HCT116 (cell line): Measurements from ENCODE around the gene MMP10. TPM values are rescaled to one million over a fixed set of nuclear protein-coding genes. Genes with fewer than 3 reads are reported as not detected.

Experiments
- ATAC-seq: fragments of 200-7000 bp; cut with Tn5 transposase; 2 replicates; pipeline ENCODE4 v1.9.1; 2020; ENCODE audit warnings: mild to moderate bottlenecking, moderate library complexity
- BruUV-seq: library from RNA; stranded (reverse); fragments of 400-500 nt; replicated peaks from 2 replicates; lab custom pipeline; 2021; lab: Mats Ljungman, UMichigan
- CTCF ChIA-PET: fragments of 300-600 bp; sonication (Branson Sonifier 250); formaldehyde crosslinking; loops from one replicate; lab custom pipeline; 2021; ENCODE audit warnings: antibody characterized with exemption; lab: Charles Lee
- POLR2A ChIA-PET: fragments of 300-600, 350-600 bp; sonication (Branson Sonifier 250); formaldehyde crosslinking; loops from one replicate; lab custom pipeline; 2021; ENCODE audit warnings: antibody characterized with exemption; lab: Charles Lee
- RAD21 ChIA-PET, 2 experiments: fragments of 300-600 bp; sonication (Branson Sonifier 250); formaldehyde crosslinking; loops; one replicate each; lab custom pipeline; 2023; ENCODE audit warnings: low total read pairs in 2 of 2; ENCODE audit not compliant: uncharacterized antibody in 2 of 2, unreplicated experiment in 2 of 2, low non-redundant PET in 1 of 2; lab: Charles Lee
- DNase-seq: peaks from one replicate; pipeline ENCODE4 v3.0.0-alpha.2; 2010; ENCODE audit warnings: low read depth, low spot score
- H2AFZ ChIP-seq: fragments of 200-600 bp; shearing (Covaris generic), sonication (generic); 2 replicates; pipeline ENCODE4 v1.6.1; 2017; ENCODE audit warnings: low read depth, mixed run types, mixed read lengths, antibody characterized with exemption, low read length; ENCODE audit not compliant: poor library complexity, severe bottlenecking
- H3K27ac ChIP-seq: 2 replicates; pipeline ENCODE4 v1.5.1; 2012; ENCODE audit warnings: low read depth, low read length
- H3K27me3 ChIP-seq: fragments of 200-600 bp; sonication (generic); 2 replicates; pipeline ENCODE4 v1.6.1; 2016; ENCODE audit warnings: mixed run types, low read length, mixed read lengths; ENCODE audit not compliant: insufficient read depth
- H3K36me3 ChIP-seq, 2 experiments: fragments of 200-500 bp in 1 of 2; fragments of 200-600 bp in 1 of 2; sonication (Bioruptor generic) in 1 of 2; sonication (generic) in 1 of 2; 2 replicates each; pipeline versions ENCODE4 v1.5.1 to v1.6.1; 2014 to 2016; ENCODE audit warnings: low read length in 2 of 2, inconsistent platforms in 1 of 2, mixed read lengths in 1 of 2, mixed run types in 1 of 2; ENCODE audit not compliant: insufficient read depth in 2 of 2, control insufficient read depth in 1 of 2
- H3K4me1 ChIP-seq, 2 experiments: fragments of 200-600 bp in 1 of 2; sonication (generic) in 1 of 2; 2 replicates each; pipeline versions ENCODE4 v1.5.1 to v1.6.1; 2012 to 2017; ENCODE audit warnings: low read length in 2 of 2, inconsistent platforms in 1 of 2, mild to moderate bottlenecking in 1 of 2, mixed read lengths in 1 of 2, mixed run types in 1 of 2, moderate library complexity in 1 of 2; ENCODE audit not compliant: insufficient read depth in 2 of 2, control insufficient read depth in 1 of 2
- H3K4me2 ChIP-seq: fragments of 200-600 bp; sonication (generic); 2 replicates; pipeline ENCODE4 v1.6.1; 2017; ENCODE audit warnings: mixed run types, low read length, mixed read lengths
- H3K4me3 ChIP-seq, 2 experiments: fragments of 200-600 bp in 1 of 2; sonication (generic) in 1 of 2; replicated peaks in 1 of 2; 2 replicates each; pipeline ENCODE4 v1.5.1; 2011 to 2016; ENCODE audit warnings: low read length in 2 of 2, control low read depth in 1 of 2, low read depth in 1 of 2, mild to moderate bottlenecking in 1 of 2, mixed read lengths in 1 of 2, mixed run types in 1 of 2
- H3K79me2 ChIP-seq: fragments of 200-600 bp; sonication (generic); 2 replicates; pipeline ENCODE4 v1.6.1; 2017; ENCODE audit warnings: mild to moderate bottlenecking, mixed run types, low read length, moderate library complexity, mixed read lengths; ENCODE audit not compliant: insufficient read depth
- H3K9ac ChIP-seq: fragments of 200-600 bp; sonication (generic); 2 replicates; pipeline ENCODE4 v1.6.1; 2016; ENCODE audit warnings: low read length, mixed read lengths
- H3K9me2 ChIP-seq: fragments of 200-600 bp; sonication (generic), shearing (Covaris generic); 2 replicates; pipeline ENCODE4 v1.6.1; 2017; ENCODE audit warnings: mixed run types, mild to moderate bottlenecking, moderate library complexity; ENCODE audit not compliant: insufficient read depth
- H3K9me3 ChIP-seq, 2 experiments: fragments of 200-500 bp in 1 of 2; fragments of 200-600 bp in 1 of 2; sonication (Bioruptor generic) in 1 of 2; sonication (generic) in 1 of 2; 2 replicates each; pipeline ENCODE4 v1.6.1; 2014 to 2017; ENCODE audit warnings: low read length in 2 of 2, mixed read lengths in 2 of 2, inconsistent platforms in 1 of 2, low read depth in 1 of 2, mild to moderate bottlenecking in 1 of 2, mixed run types in 1 of 2, moderate library complexity in 1 of 2; ENCODE audit not compliant: control insufficient read depth in 1 of 2, insufficient read depth in 1 of 2
- H4K20me1 ChIP-seq: fragments of 200-600 bp; sonication (generic), shearing (Covaris generic); 2 replicates; pipeline ENCODE4 v1.6.1; 2017; ENCODE audit warnings: mixed run types, mild to moderate bottlenecking, moderate library complexity; ENCODE audit not compliant: insufficient read depth
- ATF3 ChIP-seq: IDR thresholded peaks from 2 replicates; pipeline ENCODE4 v1.6.1; 2012
- CBX3 ChIP-seq: IDR thresholded peaks from 2 replicates; pipeline ENCODE4 v1.6.1; 2012; ENCODE audit warnings: low read depth
- CEBPB ChIP-seq: IDR thresholded peaks from 2 replicates; pipeline ENCODE4 v1.6.1; 2012; ENCODE audit warnings: low read depth
- EZH2 ChIP-seq: fragments of 200-600 bp; sonication (generic); IDR thresholded peaks from 2 replicates; pipeline ENCODE4 v1.6.1; 2017; ENCODE audit warnings: antibody characterized with exemption, mixed run types
- EZH2phosphoT487 ChIP-seq: fragments of 200-600 bp; IDR thresholded peaks from 2 replicates; pipeline ENCODE4 v1.6.1; 2018; ENCODE audit warnings: antibody characterized with exemption, borderline replicate concordance
- FOSL1 ChIP-seq: IDR thresholded peaks from 2 replicates; pipeline ENCODE4 v1.6.1; 2012; ENCODE audit warnings: low read depth
- POLR2A ChIP-seq: IDR thresholded peaks from 2 replicates; pipeline ENCODE4 v1.7.0; 2011; ENCODE audit warnings: borderline replicate concordance; ENCODE audit not compliant: insufficient read depth, insufficient read length; ENCODE audit errors: extremely low read depth
- POLR2AphosphoS5 ChIP-seq: IDR thresholded peaks from 2 replicates; pipeline ENCODE4 v1.6.1; 2011; ENCODE audit warnings: mild to moderate bottlenecking, low read depth, low read length, moderate library complexity
- SIN3A ChIP-seq: IDR thresholded peaks from 2 replicates; pipeline ENCODE4 v1.6.1; 2012; ENCODE audit warnings: low read depth
- TCF7L2 ChIP-seq: IDR thresholded peaks from 2 replicates; pipeline ENCODE4 v1.7.0; 2011; ENCODE audit warnings: borderline replicate concordance, inconsistent platforms; ENCODE audit not compliant: insufficient read depth, insufficient read length; ENCODE audit errors: extremely low read depth
- ZFX ChIP-seq: fragments of 450-650 bp; IDR thresholded peaks from 2 replicates; pipeline ENCODE4 v1.6.1; 2017
- intact Hi-C: fragments of 100-400 bp; cut with micrococcal nuclease; formaldehyde crosslinking; loops from 2 replicates; pipeline ENCODE4 v1.10.0; 2022
- total RNA-seq: library from RNA; stranded (reverse); gene quantifications from one replicate; pipeline ENCODE4 v1.2.1, GENCODE V29; 2021; ENCODE audit not compliant: unreplicated experiment
- TF ChIP-seq, protein P1 (sequence below): IDR thresholded peaks from 2 replicates; pipeline ENCODE4 v1.6.1; 2012
- TF ChIP-seq, protein P2 (sequence below), 3 experiments: fragments of 200-600 bp in 1 of 3; sonication (generic) in 1 of 3; IDR thresholded peaks in 2 of 3; conservative IDR thresholded peaks in 1 of 3; 2 replicates each; pipeline ENCODE4 v1.5.1; 2012 to 2017; ENCODE audit warnings: low read depth in 2 of 3, low read length in 2 of 3, antibody characterized with exemption in 1 of 3, borderline replicate concordance in 1 of 3, control low read depth in 1 of 3, mild to moderate bottlenecking in 1 of 3, mixed read lengths in 1 of 3, mixed run types in 1 of 3, moderate library complexity in 1 of 3; ENCODE audit not compliant: insufficient read depth in 1 of 3

The MMP10 gene
- total RNA-seq, 1 experiment from 2014 or later = not detected

GRCh38 chr11:102781676-102782075 lies 1.2 kb upstream of the MMP10 start:
- ChIA-PET CTCF (no interaction called here), POLR2A (no interaction called here)
- Histone ChIP-seq H3K9me2 (no peaks in the 10 kb centered on the region), H3K9ac (no peak overlapping the region), H3K27me3 (no peaks in the 10 kb centered on the region)
- TF ChIP-seq ATF3 (no peak), SIN3A (no peak), ZFX (no peak), TCF7L2 (no peak), POLR2A (no peak), CEBPB (no peak), EZH2 (no peak), EZH2phosphoT487 (no peak), CBX3 (no peak), FOSL1 (no peak), POLR2AphosphoS5 (no peak)
- TF ChIP-seq, protein P1, sequence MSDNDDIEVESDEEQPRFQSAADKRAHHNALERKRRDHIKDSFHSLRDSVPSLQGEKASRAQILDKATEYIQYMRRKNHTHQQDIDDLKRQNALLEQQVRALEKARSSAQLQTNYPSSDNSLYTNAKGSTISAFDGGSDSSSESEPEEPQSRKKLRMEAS = no peak
- TF ChIP-seq, protein P2, sequence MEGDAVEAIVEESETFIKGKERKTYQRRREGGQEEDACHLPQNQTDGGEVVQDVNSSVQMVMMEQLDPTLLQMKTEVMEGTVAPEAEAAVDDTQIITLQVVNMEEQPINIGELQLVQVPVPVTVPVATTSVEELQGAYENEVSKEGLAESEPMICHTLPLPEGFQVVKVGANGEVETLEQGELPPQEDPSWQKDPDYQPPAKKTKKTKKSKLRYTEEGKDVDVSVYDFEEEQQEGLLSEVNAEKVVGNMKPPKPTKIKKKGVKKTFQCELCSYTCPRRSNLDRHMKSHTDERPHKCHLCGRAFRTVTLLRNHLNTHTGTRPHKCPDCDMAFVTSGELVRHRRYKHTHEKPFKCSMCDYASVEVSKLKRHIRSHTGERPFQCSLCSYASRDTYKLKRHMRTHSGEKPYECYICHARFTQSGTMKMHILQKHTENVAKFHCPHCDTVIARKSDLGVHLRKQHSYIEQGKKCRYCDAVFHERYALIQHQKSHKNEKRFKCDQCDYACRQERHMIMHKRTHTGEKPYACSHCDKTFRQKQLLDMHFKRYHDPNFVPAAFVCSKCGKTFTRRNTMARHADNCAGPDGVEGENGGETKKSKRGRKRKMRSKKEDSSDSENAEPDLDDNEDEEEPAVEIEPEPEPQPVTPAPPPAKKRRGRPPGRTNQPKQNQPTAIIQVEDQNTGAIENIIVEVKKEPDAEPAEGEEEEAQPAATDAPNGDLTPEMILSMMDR (IDR thresholded peaks at IDR 0.05 in 2 of 3, conservative IDR thresholded peaks at IDR 0.05 in 1 of 3; ENCODE audit: borderline replicate concordance in 1 of 3, insufficient read depth in 1 of 3, low read depth in 2 of 3, low read length in 2 of 3) = no peak
- TF ChIP-seq, all 23 proteins: peak for 0
- H2AFZ ChIP-seq = no peak overlapping the region
- no peak overlapping the region for H3K4me2 ChIP-seq
- intact Hi-C loops = no loop called here
- no peak overlapping the region for H3K27ac ChIP-seq
- RAD21 ChIA-PET = no interaction called here
- no peaks in the 10 kb centered on the region for H4K20me1 ChIP-seq
- BruUV-seq = no TSS peak
- H3K4me3 ChIP-seq = no peak overlapping the region
- peaks cover 0 to 6% of the 10 kb centered on the region in 2 experiments; a peak in 1 of 4 replicates for H3K4me1 ChIP-seq
- no peak for ATAC-seq
- H3K9me3 ChIP-seq = no peaks in the 10 kb centered on the region
- no peak for DNase-seq
- no peaks in the 10 kb centered on the region for H3K79me2 ChIP-seq
- H3K36me3 ChIP-seq = no peaks in the 10 kb centered on the region
